Measurements from ENCODE around the gene VWA5B1. TPM values are rescaled to one million over a fixed set of nuclear protein-coding genes. Genes with fewer than 3 reads are reported as not detected.

VWA5B1 gene
- total and polyA plus RNA-seq, 2 of the 8 experiments (the other 6 are each of a cell fraction or from before 2014, with no cell fraction given): 0.54 to 2.3 TPM

- H2BK15ac ChIP-seq (ENCODE audit: low read length): no peak overlapping the region
- H3K23ac ChIP-seq (ENCODE audit: insufficient read length): no peak overlapping the region
- no peak overlapping the region for H2AFZ ChIP-seq (ENCODE audit: low read length)
- TF ChIP-seq RNF2 (IDR thresholded peaks at IDR 0.05; ENCODE audit: borderline replicate concordance, low read depth, low read length, missing control alignments, poor library complexity, severe bottlenecking) (no peak), EGR1 (IDR thresholded peaks at IDR 0.05; ENCODE audit: borderline replicate concordance, low read depth, low read length) (no peak), SIRT6 (IDR thresholded peaks at IDR 0.05; ENCODE audit: low read length) (no peak), JUN (IDR thresholded peaks at IDR 0.05; ENCODE audit: low read depth, low read length) (no peak), POLR2A (IDR thresholded peaks at IDR 0.05; ENCODE audit: control extremely low read depth in 1 of 2, low read depth in 2 of 2, low read length in 2 of 2) (no peak)
Observed at GRCh38 chr1:20302108-20302471, 11.4 kb downstream of the VWA5B1 start.

More at GRCh38 chr1:20302108-20302471, 11.4 kb downstream of the VWA5B1 start:
- H3K9me3 ChIP-seq (ENCODE audit: insufficient read depth in 2 of 2, low read depth in 1 of 2, low read length in 1 of 2): no peaks in the 10 kb centered on the region
- FAIRE-seq (no peak), DNase-seq (ENCODE audit: low read depth in 1 of 2, low spot score in 2 of 2) (no peak)
- H2BK120ac ChIP-seq (replicated peaks; ENCODE audit: low read depth, low read length): no peak overlapping the region
- no peak overlapping the region for H3K4me2 ChIP-seq (ENCODE audit: insufficient read depth in 1 of 2, low read depth in 2 of 2, low read length in 2 of 2)
- no peaks in the 10 kb centered on the region for H3K79me2 ChIP-seq (ENCODE audit: control insufficient read depth in 1 of 2, insufficient read depth in 2 of 2, low read length in 2 of 2)
- no peaks in the 10 kb centered on the region for H3K23me2 ChIP-seq (ENCODE audit: low read depth, low read length)
- CTCF ChIA-PET (ENCODE audit: partially characterized antibody): interaction anchor here (0.8 to 2.1 kb wide), 5 partner anchors 11 to 106 kb away, joined by 3 to 6 read pairs (median 3); partner anchors contain the start of gene VWA5B1
- no peak overlapping the region for H2BK20ac ChIP-seq (ENCODE audit: low read length)
- H4K20me1 ChIP-seq (replicated peaks in 1 of 2; ENCODE audit: control insufficient read depth in 1 of 2, insufficient read depth in 2 of 2, low read length in 2 of 2): peaks cover 0 to 2% of the 10 kb centered on the region in 2 experiments
- H2AK5ac ChIP-seq (ENCODE audit: low read depth, low read length): no peak overlapping the region
- no peak overlapping the region for H4K5ac ChIP-seq (ENCODE audit: insufficient read length, low read depth, low read length)
- no peak overlapping the region for H3K14ac ChIP-seq (ENCODE audit: insufficient read length)
- H4K8ac ChIP-seq (ENCODE audit: extremely low read depth, insufficient read depth, low read length): no peak overlapping the region
- H3K4ac ChIP-seq (replicated peaks; ENCODE audit: insufficient read length, low read depth, low read length): no peak overlapping the region
- POLR2A ChIA-PET (ENCODE audit: partially characterized antibody): no interaction called here
- WGBS, 2 experiments (ENCODE audit: extremely low coverage in 1 of 2, insufficient coverage in 1 of 2, insufficient read length in 1 of 2, insufficient replicate concordance in 2 of 2, low coverage in 1 of 2, low lambda C conversion rate in 2 of 2, missing lambda C conversion rate in 1 of 2): 76% methylated on average over 2 of the region's 2 CpGs; no CpG with 5 or more reads in 1 of the 2 experiments
- no peaks in the 10 kb centered on the region; a peak in 2 of 7 replicates for H3K27me3 ChIP-seq (replicated peaks in 1 of 4; ENCODE audit: control insufficient read depth in 3 of 4, extremely low read depth in 1 of 4, insufficient read depth in 3 of 4, low read length in 3 of 4)
- no peaks in the 10 kb centered on the region for H3K4me1 ChIP-seq (replicated peaks in 1 of 4; ENCODE audit: control insufficient read depth in 3 of 4, insufficient read depth in 4 of 4, low read length in 3 of 4)
- H3K27ac ChIP-seq (ENCODE audit: low read depth, low read length): no peak overlapping the region
- H3K4me3 ChIP-seq (ENCODE audit: extremely low read depth in 1 of 4, insufficient read depth in 2 of 4, low read depth in 3 of 4, low read length in 4 of 4): no peak overlapping the region
- H3K36me3 ChIP-seq (ENCODE audit: control insufficient read depth in 2 of 4, insufficient read depth in 4 of 4, low read length in 3 of 4): no peaks in the 10 kb centered on the region
- H2BK12ac ChIP-seq (ENCODE audit: low read depth, low read length): no peak overlapping the region
- H3K56ac ChIP-seq (replicated peaks; ENCODE audit: insufficient read length, low read depth, low read length): no peak overlapping the region
- H2BK5ac ChIP-seq (ENCODE audit: low read depth, low read length): no peak overlapping the region
- H4K91ac ChIP-seq (replicated peaks; ENCODE audit: insufficient read length, low read length): no peak overlapping the region
- no peak overlapping the region; a peak in 1 of 7 replicates for H3K9ac ChIP-seq (replicated peaks in 1 of 4; ENCODE audit: extremely low read depth in 1 of 4, low read depth in 3 of 4, low read length in 3 of 4)
- H3K18ac ChIP-seq (ENCODE audit: extremely low read depth, low read length): no peak overlapping the region
- no peaks in the 10 kb centered on the region for H3K79me1 ChIP-seq (ENCODE audit: low read depth, low read length)

Measured in H1 (cell line).